ENCODE measurements around the gene CEACAM5.
"Not testable (repeated sequence)": the region's sequence is repeated elsewhere in the genome, so short reads cannot be mapped to it uniquely, and the experiment has no call there.

Gene CEACAM5

GRCh38 chr19:41740415-41741243 is 32.2 kb downstream of the CEACAM5 start:
- no peak for DNase-seq

- no peak for DNase-seq
Observed at GRCh38 chr19:41741244-41741554, 32.8 kb downstream of the CEACAM5 start.

GRCh38 chr19:41744850-41745249 is 36.4 kb downstream of the CEACAM5 start:
- DNase-seq: no peak

GRCh38 chr19:41745756-41746155 is 37.3 kb downstream of the CEACAM5 start:
- DNase-seq: no peak

- DNase-seq: peak; percentile 49
Observed at GRCh38 chr19:41746593-41747227, 38.3 kb downstream of the CEACAM5 start.

GRCh38 chr19:41748012-41748411 is 39.6 kb downstream of the CEACAM5 start:
- no peak for DNase-seq

- DNase-seq: not testable (repeated sequence)
Observed at GRCh38 chr19:41750248-41751134, 42.1 kb downstream of the CEACAM5 start.

GRCh38 chr19:41753159-41753558 is 44.7 kb downstream of the CEACAM5 start:
- peak; percentile 82 for DNase-seq

GRCh38 chr19:41753936-41754529 is 45.6 kb downstream of the CEACAM5 start:
- DNase-seq: peak; percentile 76

GRCh38 chr19:41755328-41755913 is 47.0 kb downstream of the CEACAM5 start, which contains the start of gene CEACAM6:
Gene CEACAM6 (plus strand): TSS chr19:41755530. CDS start chr19:41755639, 109 bp downstream.
- no peak for DNase-seq

- no peak for DNase-seq
Observed at GRCh38 chr19:41758846-41759245, 50.4 kb downstream of the CEACAM5 start.

- no peak for DNase-seq
Observed at GRCh38 chr19:41767115-41767514, 58.7 kb downstream of the CEACAM5 start.

GRCh38 chr19:41768105-41768504 is 59.7 kb downstream of the CEACAM5 start:
- not testable (repeated sequence) for DNase-seq

GRCh38 chr19:41769608-41770007 is 61.2 kb downstream of the CEACAM5 start:
- DNase-seq: no peak

GRCh38 chr19:41771410-41771809 is 63.0 kb downstream of the CEACAM5 start:
- no peak for DNase-seq

- DNase-seq: peak; percentile 43
Observed at GRCh38 chr19:41774515-41774980, 66.1 kb downstream of the CEACAM5 start.

- DNase-seq: no peak
Observed at GRCh38 chr19:41776700-41777099, 68.3 kb downstream of the CEACAM5 start.

Data from activated CD8-positive, alpha-beta memory T cell treated with anti-CD3 and anti-CD28 coated beads, Interleukin-2, amount 50 U/mL, for 4 hours (primary cell).